SK-N-SH (cell line): ENCODE results near the gene FSIP2. TPM values are rescaled to one million over a fixed set of nuclear protein-coding genes. Genes with fewer than 3 reads are reported as not detected.

ENCODE experiments used
- CTCF ChIA-PET: fragments of 300-600, 350-600 bp; formaldehyde crosslinking; extraction: SDS; loops from one replicate; lab custom pipeline; 2021; lab: Yijun Ruan, JAX
- POLR2A ChIA-PET: fragments of 350-600 bp; sonication (Branson Sonifier 250); formaldehyde crosslinking; extraction: SDS; loops from one replicate; lab custom pipeline; 2020; ENCODE audit warnings: antibody characterized with exemption, inconsistent platforms; lab: Yijun Ruan, JAX
- DNase-seq: peaks from one replicate; pipeline ENCODE4 v3.0.0; 2012
- H2AFZ ChIP-seq: fragments of 200-600 bp; sonication (generic); 2 replicates; pipeline ENCODE4 v1.8.1; 2016; ENCODE audit warnings: antibody characterized with exemption, mild to moderate bottlenecking, low read depth
- H3F3A ChIP-seq: fragments of 200-600 bp; sonication (generic); replicated peaks from 2 replicates; pipeline ENCODE3; 2016; ENCODE audit warnings: antibody characterized with exemption, mild to moderate bottlenecking; ENCODE audit not compliant: insufficient read depth
- H3K27ac ChIP-seq, 2 experiments: fragments of 200-500 bp in 1 of 2; fragments of 200-600 bp in 1 of 2; sonication (Bioruptor generic) in 1 of 2; sonication (generic), shearing (Covaris generic) in 1 of 2; 2 replicates each; pipeline versions ENCODE4 v1.5.1 to v1.6.1; 2014 to 2016; ENCODE audit warnings: low read depth in 2 of 2, inconsistent platforms in 1 of 2, low read length in 1 of 2, mild to moderate bottlenecking in 1 of 2, mixed read lengths in 1 of 2
- H3K27me3 ChIP-seq: fragments of 200-600 bp; sonication (generic), shearing (Covaris generic); 2 replicates; pipeline ENCODE4 v1.6.1; 2016; ENCODE audit warnings: mixed run types; ENCODE audit not compliant: insufficient read depth
- H3K36me3 ChIP-seq, 2 experiments: fragments of 200-500 bp in 1 of 2; fragments of 200-600 bp in 1 of 2; sonication (Bioruptor generic) in 1 of 2; sonication (generic) in 1 of 2; replicated peaks in 1 of 2; 2 replicates each; pipeline versions ENCODE3 to v1.5.1; 2014 to 2016; ENCODE audit warnings: low read length in 1 of 2, mild to moderate bottlenecking in 1 of 2; ENCODE audit not compliant: insufficient read depth in 2 of 2, control insufficient read depth in 1 of 2
- H3K4me1 ChIP-seq, 2 experiments: fragments of 200-500 bp in 1 of 2; fragments of 200-600 bp in 1 of 2; sonication (Bioruptor generic) in 1 of 2; sonication (generic), shearing (Covaris generic) in 1 of 2; 2 replicates each; pipeline versions ENCODE4 v1.5.1 to v1.6.1; 2014 to 2016; ENCODE audit warnings: low read depth in 1 of 2, low read length in 1 of 2, mixed run types in 1 of 2; ENCODE audit not compliant: insufficient read depth in 2 of 2, control insufficient read depth in 1 of 2
- H3K4me2 ChIP-seq: fragments of 200-600 bp; sonication (generic), shearing (Covaris generic); 2 replicates; pipeline ENCODE4 v1.6.1; 2017; ENCODE audit warnings: mixed run types
- H3K4me3 ChIP-seq, 2 experiments: fragments of 200-500 bp in 1 of 2; fragments of 200-600 bp in 1 of 2; sonication (Bioruptor generic) in 1 of 2; sonication (generic), shearing (Covaris generic) in 1 of 2; 2 replicates each; pipeline versions ENCODE4 v1.5.1 to v1.8.1; 2014 to 2016; ENCODE audit warnings: low read depth in 2 of 2, inconsistent platforms in 1 of 2, low read length in 1 of 2, mild to moderate bottlenecking in 1 of 2, mixed read lengths in 1 of 2, moderate library complexity in 1 of 2
- H3K79me2 ChIP-seq: fragments of 200-600 bp; sonication (generic); 2 replicates; pipeline ENCODE4 v1.8.1; 2017; ENCODE audit warnings: mild to moderate bottlenecking; ENCODE audit not compliant: insufficient read depth
- H3K9ac ChIP-seq: fragments of 200-600 bp; sonication (generic); 2 replicates; pipeline ENCODE4 v1.6.1; 2017; ENCODE audit warnings: mixed run types
- H3K9me2 ChIP-seq: fragments of 200-600 bp; sonication (generic); 2 replicates; pipeline ENCODE4 v1.6.1; 2017; ENCODE audit warnings: mixed run types
- H3K9me3 ChIP-seq: fragments of 200-600 bp; sonication (generic); 2 replicates; pipeline ENCODE4 v1.6.1; 2017; ENCODE audit warnings: mixed run types, mild to moderate bottlenecking, moderate library complexity
- H4K20me1 ChIP-seq: fragments of 200-600 bp; sonication (generic); 2 replicates; pipeline ENCODE4 v1.6.1; 2017; ENCODE audit warnings: mild to moderate bottlenecking, mixed run types; ENCODE audit not compliant: insufficient read depth
- ELF1 ChIP-seq: IDR thresholded peaks from 2 replicates; pipeline ENCODE4 v1.4.0; 2012
- EP300 ChIP-seq, 2 experiments: IDR thresholded peaks; 2 replicates each; pipeline versions ENCODE4 v1.4.0 to v1.6.1; 2012; ENCODE audit warnings: borderline replicate concordance in 1 of 2, low read depth in 1 of 2, low read length in 1 of 2
- EZH2phosphoT487 ChIP-seq: fragments of 200-600 bp; sonication (generic); IDR thresholded peaks from 2 replicates; pipeline ENCODE4 v1.6.1; 2017; ENCODE audit warnings: low read depth, mixed run types, mild to moderate bottlenecking, antibody characterized with exemption, moderate library complexity, borderline replicate concordance
- FOSL2 ChIP-seq: IDR thresholded peaks from 2 replicates; pipeline ENCODE4 v1.4.0; 2012; ENCODE audit warnings: low read depth, mild to moderate bottlenecking, moderate library complexity, borderline replicate concordance
- FOXJ3 ChIP-seq: sonication (generic); formaldehyde crosslinking; IDR thresholded peaks from 2 replicates; pipeline ENCODE4 v1.5.1; 2020; ENCODE audit warnings: mild to moderate bottlenecking, missing genetic modification reagents
- FOXM1 ChIP-seq: IDR thresholded peaks from 2 replicates; pipeline ENCODE4 v1.4.0; 2012; ENCODE audit warnings: low read depth, mild to moderate bottlenecking
- JUND ChIP-seq: IDR thresholded peaks from 2 replicates; pipeline ENCODE4 v1.4.0; 2012
- MEF2A ChIP-seq: IDR thresholded peaks from 2 replicates; pipeline ENCODE4 v1.4.0; 2012; ENCODE audit warnings: low read depth, borderline replicate concordance
- MXI1 ChIP-seq: IDR thresholded peaks from 2 replicates; pipeline ENCODE4 v1.6.1; 2012; ENCODE audit warnings: mild to moderate bottlenecking, low read depth, low read length, improper control_type of control experiment
- NFIC ChIP-seq: IDR thresholded peaks from 2 replicates; pipeline ENCODE4 v1.4.0; 2012; ENCODE audit warnings: borderline replicate concordance
- PBX3 ChIP-seq: IDR thresholded peaks from 2 replicates; pipeline ENCODE4; 2012
- REST ChIP-seq: IDR thresholded peaks from 2 replicates; pipeline ENCODE4 v1.6.1; 2012; ENCODE audit warnings: mild to moderate bottlenecking, low read depth, low read length, moderate library complexity
- RXRA ChIP-seq: IDR thresholded peaks from 2 replicates; pipeline ENCODE4 v1.4.0; 2012; ENCODE audit warnings: low read depth, mild to moderate bottlenecking, borderline replicate concordance
- SMC3 ChIP-seq: IDR thresholded peaks from 2 replicates; pipeline ENCODE4 v1.6.1; 2012; ENCODE audit warnings: low read depth, low read length, improper control_type of control experiment
- TCF12 ChIP-seq: IDR thresholded peaks from 2 replicates; pipeline ENCODE4 v1.4.0; 2012
- TEAD4 ChIP-seq: IDR thresholded peaks from 2 replicates; pipeline ENCODE4 v1.4.0; 2012; ENCODE audit warnings: mild to moderate bottlenecking, borderline replicate concordance; ENCODE audit not compliant: insufficient read depth
- USF2 ChIP-seq: fragments of 150-350 bp; IDR thresholded peaks from 2 replicates; pipeline ENCODE4 v1.6.1; 2017; ENCODE audit warnings: antibody characterized with exemption, low read length, low read depth, borderline replicate concordance
- ZBTB33 ChIP-seq: IDR thresholded peaks from 2 replicates; pipeline ENCODE4 v1.4.0; 2012; ENCODE audit warnings: low read depth, borderline replicate concordance
- WGBS: methylation state at CpG from one replicate; pipeline ENCODE4 v1.1.6; 2017; ENCODE audit warnings: low lambda C conversion rate; 5-methylcytosine and 5-hydroxymethylcytosine counted together
- polyA plus RNA-seq, 3 experiments: library from polyadenylated mRNA; depleted of rRNA; stranded (reverse); fragments of >200 nt; gene quantifications; 2 replicates each; pipeline ENCODE4 v1.2.3, GENCODE V29; 2012
- TF ChIP-seq, protein P1 (sequence below): IDR thresholded peaks from 2 replicates; pipeline ENCODE4 v1.4.0; 2012; ENCODE audit warnings: low read depth, borderline replicate concordance

FSIP2 gene
- polyA plus RNA-seq, 1 of the 3 experiments (the other 2 are of a cell fraction), result not detected

- H3K36me3 ChIP-seq, result no peaks in the 10 kb centered on the region
- H3K4me2 ChIP-seq, result peak overlapping the region; percentile 14; the same call in 1 of the 2 replicates
- no peak overlapping the region for H3K9ac ChIP-seq
- H3K27me3 ChIP-seq, result no peaks in the 10 kb centered on the region
- H3K9me3 ChIP-seq, result no peaks in the 10 kb centered on the region
- ChIA-PET POLR2A (no interaction called here), CTCF (no interaction called here)
- H3K4me1 ChIP-seq, result no peaks in the 10 kb centered on the region
- TF ChIP-seq, protein P1, sequence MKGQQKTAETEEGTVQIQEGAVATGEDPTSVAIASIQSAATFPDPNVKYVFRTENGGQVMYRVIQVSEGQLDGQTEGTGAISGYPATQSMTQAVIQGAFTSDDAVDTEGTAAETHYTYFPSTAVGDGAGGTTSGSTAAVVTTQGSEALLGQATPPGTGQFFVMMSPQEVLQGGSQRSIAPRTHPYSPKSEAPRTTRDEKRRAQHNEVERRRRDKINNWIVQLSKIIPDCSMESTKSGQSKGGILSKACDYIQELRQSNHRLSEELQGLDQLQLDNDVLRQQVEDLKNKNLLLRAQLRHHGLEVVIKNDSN, result no peak
- TF ChIP-seq FOSL2 (peak; percentile 42; the same call in 1 of the 2 replicates), NFIC (peak; percentile 31; the same call in 1 of the 2 replicates), JUND (peak; percentile 67), MEF2A (peak; percentile 83), PBX3 (peak; percentile 81), TCF12 (peak; percentile 79), FOXJ3 (CRISPR knock-in tag) (no peak), TEAD4 (peak; percentile 71; the same call in 1 of the 2 replicates), FOXM1 (no peak), EP300 (IDR thresholded peaks at IDR 0.05; ENCODE audit: borderline replicate concordance in 1 of 2, low read depth in 1 of 2, low read length in 1 of 2) (peak; percentile 17 to 68; a peak in 1 of 4 replicates), RXRA (peak; percentile 41; the same call in 1 of the 2 replicates), MXI1 (no peak)
- WGBS, result 39% methylated on average over 7 of the region's 7 CpGs
- no peak overlapping the region for H3K4me3 ChIP-seq
- DNase-seq, result no peak
- no peaks in the 10 kb centered on the region for H3K79me2 ChIP-seq
- no peaks in the 10 kb centered on the region for H4K20me1 ChIP-seq
- H3F3A ChIP-seq, result peaks cover 6% of the 10 kb centered on the region
- H2AFZ ChIP-seq, result peak overlapping the region; percentile 16; the same call in 1 of the 2 replicates
- peak overlapping the region; percentile 53 to 61; a peak in 3 of 4 replicates for H3K27ac ChIP-seq
- H3K9me2 ChIP-seq, result no peaks in the 10 kb centered on the region
These were observed 55.1 kb downstream of the FSIP2 start for GRCh38 chr2:185793532-185794345.

DNA sequence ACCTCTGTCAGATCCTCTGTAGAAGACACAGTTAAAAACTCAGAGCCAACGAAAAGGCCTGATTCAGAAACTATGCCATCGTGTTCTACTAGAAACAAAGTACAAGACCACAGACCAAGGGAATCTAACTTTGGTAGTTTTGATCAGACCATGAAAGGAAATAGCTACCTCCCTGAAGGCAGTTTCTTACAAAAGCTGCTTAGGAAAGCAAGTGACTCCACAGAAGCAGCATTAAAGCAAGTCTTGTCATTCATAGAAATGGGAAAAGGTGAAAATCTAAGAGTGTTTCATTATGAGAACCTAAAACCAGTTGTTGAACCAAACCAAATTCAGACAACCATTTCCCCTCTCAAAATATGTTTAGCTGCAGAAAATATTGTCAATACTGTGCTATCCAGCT lies 58.2 kb downstream of the FSIP2 start:
- ChIA-PET CTCF (interaction anchor here (1.0 kb wide), 1 partner anchor 12 kb away, joined by 3 read pairs; no protein-coding TSS in a partner anchor), POLR2A (no interaction called here)
- Histone ChIP-seq H4K20me1 (no peaks in the 10 kb centered on the region), H3K79me2 (no peaks in the 10 kb centered on the region), H2AFZ (no peak overlapping the region), H3K4me3 (no peak overlapping the region), H3K9ac (no peak overlapping the region), H3K27me3 (no peaks in the 10 kb centered on the region), H3K36me3 (no peaks in the 10 kb centered on the region), H3K4me2 (no peak overlapping the region), H3K4me1 (no peaks in the 10 kb centered on the region), H3K9me2 (no peaks in the 10 kb centered on the region), H3F3A (peaks cover 6% of the 10 kb centered on the region), H3K9me3 (no peaks in the 10 kb centered on the region), H3K27ac (no peak overlapping the region)
- WGBS, result 76% methylated on average over 2 of the region's 2 CpGs
- no peak for DNase-seq
- TF ChIP-seq ZBTB33 (no peak), REST (no peak), MEF2A (no peak), FOXJ3 (CRISPR knock-in tag) (no peak), EZH2phosphoT487 (no peak), USF2 (no peak), SMC3 (no peak), ELF1 (no peak), JUND (no peak)
